Right lobe of liver (tissue), 6 donors: Measurements from ENCODE around the gene RCOR1. TPM values are rescaled to one million over a fixed set of nuclear protein-coding genes. Genes with fewer than 3 reads are reported as not detected.

ENCODE experiments used
- ATAC-seq, 4 donors: fragments of 200-7000 bp; cut with Tn5 transposase; one replicate each; pipeline ENCODE4 v1.9.1; 2020; ENCODE audit warnings: mild to moderate bottlenecking in 4 of 4, moderate library complexity in 4 of 4
- DNase-seq, 3 donors: peaks; one replicate each; pipeline ENCODE4 v3.0.0-alpha.2; 2020
- H3K27ac ChIP-seq, 3 donors: fragments of 200-600 bp; one replicate each; pipeline ENCODE4 v1.8.0; 2022
- H3K27me3 ChIP-seq, 2 donors: fragments of 200-600 bp; one replicate each; pipeline ENCODE4 v1.8.0; 2022
- H3K36me3 ChIP-seq, 4 donors: fragments of 200-600 bp; sonication (generic) in 1 of 4; one replicate each; pipeline versions ENCODE4 v1.5.1 to v1.8.0; 2017 to 2022; ENCODE audit warnings: control low read depth in 1 of 4
- H3K4me1 ChIP-seq, 4 donors: fragments of 200-600 bp; sonication (generic) in 1 of 4; one replicate each; pipeline versions ENCODE4 v1.5.1 to v1.8.0; 2017 to 2022; ENCODE audit warnings: control low read depth in 1 of 4
- H3K4me3 ChIP-seq, 3 donors: fragments of 200-600 bp; one replicate each; pipeline ENCODE4 v1.8.0; 2022
- H3K9me3 ChIP-seq, 4 donors: fragments of 200-600 bp; sonication (generic) in 1 of 4; one replicate each; pipeline versions ENCODE4 v1.5.1 to v1.8.0; 2017 to 2022; ENCODE audit warnings: control low read depth in 1 of 4
- CTCF ChIP-seq, 4 donors: fragments of 200-600 bp in 3 of 4; fragments of 450-650 bp in 1 of 4; IDR thresholded peaks; one replicate each; pipeline versions ENCODE4 v1.5.1 to v1.8.0; 2016 to 2022; ENCODE audit warnings: antibody characterized with exemption in 4 of 4, mild to moderate bottlenecking in 2 of 4
- POLR2A ChIP-seq: fragments of 450-650 bp; IDR thresholded peaks from one replicate; pipeline ENCODE4 v1.6.1; 2017; ENCODE audit warnings: antibody characterized with exemption, mild to moderate bottlenecking
- WGBS: methylation state at CpG from one replicate; pipeline ENCODE4 v1.1.6; 2018; ENCODE audit warnings: low coverage, low lambda C conversion rate; ENCODE audit not compliant: insufficient coverage; ENCODE audit errors: missing lambda C conversion rate; 5-methylcytosine and 5-hydroxymethylcytosine counted together
- intact Hi-C, 2 donors: fragments of 100-400 bp; cut with DNase I; formaldehyde crosslinking; loops; one replicate each; pipeline versions ENCODE4 v1.11.2 to v1.14.1; 2022
- total RNA-seq, 6 experiments: library from RNA; depleted of rRNA in 2 of 6; stranded (reverse); fragments of >200 nt in 2 of 6; fragmentation: NEBNext Ultra II Directional in 3 of 6; extraction: Animal tissue kit (Norgen Biotek cat#: 25700) in 3 of 6; gene quantifications; one replicate each; pipeline versions ENCODE4 v1.1.0 to v1.2.4, GENCODE V29; 2016 to 2023
- donor health status: DM: no; HTN: yes; CAD: no.
- donor health status: DM: no; HTN: no; CAD: no.
- donor health status: DM: no; HTN: no; CAD: no.
- donor health status: DM: no; HTN: yes; CAD: no.
- donor health status: DM: no; HTN: yes; CAD: no.

RCOR1 gene
- total RNA-seq, 6 experiments from 2014 or later = 7.5 to 14.1 (median 8.7) TPM

DNA sequence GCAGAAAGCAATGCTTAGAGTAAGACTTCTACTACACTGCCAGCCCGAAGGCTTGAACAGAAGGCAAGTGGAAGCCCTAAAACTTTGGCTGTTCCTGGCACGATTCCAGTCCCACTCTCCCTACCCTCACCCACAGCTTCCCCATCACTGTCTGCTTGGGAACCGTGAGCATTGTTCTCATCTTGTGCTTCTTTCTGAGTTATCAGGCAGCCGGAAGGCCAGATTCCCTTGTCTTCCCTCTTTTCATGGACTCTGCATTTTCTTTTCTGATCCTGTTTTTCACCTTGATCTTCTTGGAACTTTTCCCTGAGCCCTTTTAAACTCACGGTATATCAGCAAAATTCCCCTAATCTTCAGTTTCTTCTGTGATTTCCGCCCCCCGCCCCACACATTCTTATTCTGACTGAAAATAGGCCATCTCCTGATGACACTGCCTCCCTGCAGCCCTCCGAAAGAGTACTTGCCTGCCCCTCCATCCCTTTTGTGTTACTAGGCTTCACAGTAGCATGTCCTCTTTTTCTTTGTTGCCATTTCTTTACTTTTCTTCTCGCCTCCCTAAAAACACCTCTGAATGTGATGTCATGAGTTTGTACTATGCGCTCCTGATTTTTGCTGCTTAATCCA is 29.9 kb downstream of the RCOR1 start:
- H3K4me3 ChIP-seq = no peak overlapping the region
- H3K27ac ChIP-seq = no peak overlapping the region
- TF ChIP-seq CTCF (IDR thresholded peaks at IDR 0.05) (no peak), POLR2A (no peak)
- ATAC-seq = peak; percentile 38 to 64 (median 42)
- DNase-seq = peak in 1 of 3 donors; percentile 26
- 59% methylated on average over 9 of the region's 10 CpGs for WGBS
- H3K36me3 ChIP-seq = no peaks in the 10 kb centered on the region
- intact Hi-C loops = no loop called here
- H3K27me3 ChIP-seq = no peaks in the 10 kb centered on the region
- H3K4me1 ChIP-seq = peaks cover 0 to 7% (median 4%) of the 10 kb centered on the region in 4 donors
- H3K9me3 ChIP-seq = no peaks in the 10 kb centered on the region

DNA sequence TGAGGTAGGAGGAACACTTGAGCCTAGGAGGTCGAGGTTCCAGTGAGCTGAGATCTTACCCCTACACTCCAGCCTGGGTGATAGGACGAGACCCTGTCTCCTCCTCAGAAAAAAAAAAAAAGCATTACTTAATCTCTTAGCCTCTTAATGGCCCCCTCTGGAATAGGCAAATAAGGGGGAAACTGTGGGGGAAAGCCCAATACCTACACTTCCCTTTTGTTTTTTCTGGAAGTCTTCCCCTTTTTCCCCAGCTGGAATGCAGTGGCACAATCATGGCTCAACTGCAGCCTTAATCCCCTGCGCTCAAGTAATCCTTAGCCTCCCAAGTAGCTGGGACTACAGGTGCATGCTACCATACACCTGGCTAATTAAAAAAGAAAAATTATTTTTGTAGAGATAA is 32.2 kb downstream of the RCOR1 start:
- Histone ChIP-seq H3K9me3 (no peaks in the 10 kb centered on the region), H3K4me3 (no peak overlapping the region), H3K36me3 (no peaks in the 10 kb centered on the region), H3K27ac (no peak overlapping the region), H3K4me1 (peaks cover 0 to 7% (median 4%) of the 10 kb centered on the region in 4 donors), H3K27me3 (no peaks in the 10 kb centered on the region)
- intact Hi-C loops = no loop called here
- no peak for ATAC-seq
- TF ChIP-seq POLR2A = no peak
- no peak for TF ChIP-seq CTCF (IDR thresholded peaks at IDR 0.05)
- DNase-seq = no peak
- WGBS = 84% methylated on average over 3 of the region's 3 CpGs

DNA sequence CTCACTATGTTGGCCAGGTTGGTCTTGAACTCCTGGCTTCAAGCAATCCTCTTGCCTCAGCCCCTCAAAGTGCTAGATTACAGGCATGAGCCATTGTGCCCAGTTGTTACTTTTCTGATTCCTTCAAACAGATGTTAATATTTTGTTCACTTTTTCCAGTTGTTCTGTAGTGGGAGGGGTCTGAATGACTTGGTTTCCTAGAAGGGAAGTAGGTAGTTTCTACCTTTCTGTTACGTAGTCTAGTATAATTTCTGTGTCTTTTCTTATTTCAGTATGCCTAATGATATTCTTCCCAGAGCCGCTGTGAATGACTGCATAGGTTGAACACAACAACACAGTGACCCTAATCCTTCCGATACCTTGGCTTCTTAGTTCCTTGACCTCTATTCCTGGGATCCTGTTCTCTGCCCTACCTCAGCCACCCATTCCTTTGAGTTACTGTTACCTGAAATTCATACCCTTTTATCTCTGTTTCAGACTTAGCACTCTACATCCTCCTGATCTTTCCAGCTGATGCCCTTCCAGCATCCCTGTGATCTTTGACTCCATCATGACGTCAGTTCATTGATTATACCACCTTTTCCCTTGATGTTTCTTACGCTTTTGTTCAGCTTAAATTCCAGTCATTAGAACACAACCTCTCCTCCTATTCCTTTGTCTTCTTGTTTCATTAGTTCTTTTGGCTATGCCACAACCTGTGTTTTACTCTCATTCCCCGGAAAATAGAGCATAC is 33.3 kb downstream of the RCOR1 start:
- Histone ChIP-seq H3K4me1 (peaks cover 0 to 7% (median 4%) of the 10 kb centered on the region in 4 donors), H3K36me3 (no peaks in the 10 kb centered on the region), H3K4me3 (no peak overlapping the region), H3K27ac (no peak overlapping the region), H3K9me3 (no peaks in the 10 kb centered on the region), H3K27me3 (no peaks in the 10 kb centered on the region)
- TF ChIP-seq POLR2A (no peak), CTCF (IDR thresholded peaks at IDR 0.05) (no peak)
- 63% methylated on average over 6 of the region's 6 CpGs for WGBS
- intact Hi-C loops = no loop called here
- ATAC-seq = peak; percentile 68 to 86 (median 78)
- no peak for DNase-seq

- Histone ChIP-seq H3K27ac (no peak overlapping the region), H3K36me3 (no peaks in the 10 kb centered on the region), H3K4me3 (no peak overlapping the region), H3K4me1 (peaks cover 0 to 7% (median 4%) of the 10 kb centered on the region in 4 donors), H3K27me3 (no peaks in the 10 kb centered on the region), H3K9me3 (no peaks in the 10 kb centered on the region)
- DNase-seq (no peak), ATAC-seq (no peak)
- intact Hi-C loops = no loop called here
- no peak for TF ChIP-seq POLR2A
- no peak for TF ChIP-seq CTCF (IDR thresholded peaks at IDR 0.05)
- WGBS = no CpG with 5 or more reads among the region's 1 CpG
Measured at GRCh38 chr14:102626530-102626929, 34.1 kb downstream of the RCOR1 start.
